ENCODE data around the gene RALGPS2.

DNA sequence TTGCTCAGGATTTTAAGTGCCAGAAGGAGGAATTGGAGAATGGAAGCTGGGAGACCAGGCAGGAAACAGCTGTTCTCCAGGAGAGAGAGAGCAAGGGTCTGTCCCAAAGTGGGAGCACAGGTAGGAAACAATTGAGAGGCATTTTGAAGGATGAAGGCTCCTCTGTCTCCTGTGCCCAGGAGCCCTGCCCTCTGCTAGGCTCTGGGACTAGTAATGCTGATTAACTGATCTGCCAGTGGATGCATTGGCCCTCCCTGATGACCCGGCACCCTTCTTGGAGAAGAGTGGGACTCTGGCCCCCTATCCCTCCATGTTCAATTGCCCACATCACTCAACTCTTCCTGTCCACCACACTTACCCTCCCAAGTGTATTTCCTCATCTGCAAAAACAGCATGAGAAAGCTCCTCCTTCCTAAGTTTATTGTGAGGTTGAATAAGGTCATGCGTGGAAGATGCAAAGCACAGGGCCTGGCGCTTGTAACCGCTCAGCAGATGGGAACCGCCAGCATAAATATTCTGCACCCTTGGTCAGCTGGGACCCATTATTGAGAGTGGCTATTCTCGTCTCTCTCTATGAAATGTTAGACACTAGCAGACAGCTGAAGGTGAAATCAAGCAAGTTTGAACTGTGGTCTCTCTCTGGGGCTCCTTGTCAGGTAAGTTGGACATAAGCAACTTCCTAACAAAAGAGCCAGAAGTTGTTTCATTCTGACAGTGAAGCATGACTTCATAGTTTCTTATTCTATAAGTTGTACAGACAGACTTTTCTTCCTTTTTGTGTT, 208.9 kb downstream of the RALGPS2 start:
- TF ChIP-seq POLR2AphosphoS5 (IDR thresholded peaks at IDR 0.05; ENCODE audit: borderline replicate concordance, low read depth, low read length) (no peak), FOXP2 (optimal IDR thresholded peaks at IDR 0.05; ENCODE audit: control extremely low read depth, extremely low read length, insufficient read depth) (no peak)

Measured in SK-N-MC (cell line).